Skeletal muscle satellite cell (primary cell): ENCODE results near the gene FNDC1.
"Not testable (repeated sequence)": the region's sequence is repeated elsewhere in the genome, so short reads cannot be mapped to it uniquely, and the experiment has no call there.

ENCODE experiments used
- H3K27me3 ChIP-seq: 2 replicates; pipeline ENCODE4 v1.7.0; 2013; ENCODE audit warnings: low read length; ENCODE audit not compliant: control insufficient read depth, insufficient read depth
- H3K36me3 ChIP-seq: 2 replicates; pipeline ENCODE4 v1.7.0; 2013; ENCODE audit warnings: mild to moderate bottlenecking, control low read depth, low read length; ENCODE audit not compliant: insufficient read depth
- H3K4me1 ChIP-seq: 2 replicates; pipeline ENCODE4 v1.7.0; 2013; ENCODE audit warnings: low read length; ENCODE audit not compliant: control insufficient read depth, insufficient read depth
- H3K4me2 ChIP-seq: 2 replicates; pipeline ENCODE4 v1.7.0; 2013; ENCODE audit warnings: mild to moderate bottlenecking, low read length
- H3K4me3 ChIP-seq: 2 replicates; pipeline ENCODE4 v1.7.0; 2013; ENCODE audit warnings: low read length
- H3K9ac ChIP-seq: 2 replicates; pipeline ENCODE4 v1.7.0; 2013; ENCODE audit warnings: mild to moderate bottlenecking, low read depth, low read length, moderate library complexity
- H3K9me3 ChIP-seq: replicated peaks from 2 replicates; pipeline ENCODE4 v1.7.0; 2013; ENCODE audit warnings: mild to moderate bottlenecking, control low read depth, low read length

Gene FNDC1

GRCh38 chr6:159261995-159262394, 92.8 kb downstream of the FNDC1 start:
- no peaks in the 10 kb centered on the region for H3K4me1 ChIP-seq
- no peaks in the 10 kb centered on the region for H3K36me3 ChIP-seq
- no peaks in the 10 kb centered on the region for H3K9me3 ChIP-seq
- H3K4me3 ChIP-seq = no peak overlapping the region
- no peak overlapping the region for H3K9ac ChIP-seq
- no peak overlapping the region for H3K4me2 ChIP-seq
- H3K27me3 ChIP-seq = no peaks in the 10 kb centered on the region

DNA sequence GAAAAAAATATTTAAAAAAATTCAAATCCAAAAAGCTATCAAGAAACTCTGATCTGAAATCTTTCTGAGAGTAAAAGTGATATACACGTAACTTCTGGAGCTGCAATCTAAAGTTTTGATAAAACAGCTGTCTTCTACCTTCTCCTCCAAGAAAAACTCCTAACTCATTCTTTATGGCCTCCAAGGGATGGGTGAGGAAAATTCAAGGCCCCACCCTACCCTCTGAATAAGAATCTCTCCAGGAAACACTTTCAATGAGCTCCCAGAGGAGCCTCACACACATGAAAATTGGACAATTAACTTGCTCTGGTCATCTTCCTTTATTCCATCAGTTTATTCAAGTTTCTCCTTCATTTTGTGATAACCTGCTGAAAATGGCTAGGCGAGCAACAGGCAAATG, 93.4 kb downstream of the FNDC1 start:
- Histone ChIP-seq H3K9me3 (no peaks in the 10 kb centered on the region), H3K4me3 (no peak overlapping the region), H3K4me1 (no peaks in the 10 kb centered on the region), H3K9ac (no peak overlapping the region), H3K4me2 (no peak overlapping the region), H3K27me3 (no peaks in the 10 kb centered on the region), H3K36me3 (no peaks in the 10 kb centered on the region)

- Histone ChIP-seq H3K9me3 (no peaks in the 10 kb centered on the region), H3K36me3 (no peaks in the 10 kb centered on the region), H3K9ac (no peak overlapping the region), H3K4me1 (no peaks in the 10 kb centered on the region), H3K27me3 (no peaks in the 10 kb centered on the region), H3K4me2 (no peak overlapping the region), H3K4me3 (no peak overlapping the region)
These were observed 98.0 kb downstream of the FNDC1 start for GRCh38 chr6:159267165-159267564.

DNA sequence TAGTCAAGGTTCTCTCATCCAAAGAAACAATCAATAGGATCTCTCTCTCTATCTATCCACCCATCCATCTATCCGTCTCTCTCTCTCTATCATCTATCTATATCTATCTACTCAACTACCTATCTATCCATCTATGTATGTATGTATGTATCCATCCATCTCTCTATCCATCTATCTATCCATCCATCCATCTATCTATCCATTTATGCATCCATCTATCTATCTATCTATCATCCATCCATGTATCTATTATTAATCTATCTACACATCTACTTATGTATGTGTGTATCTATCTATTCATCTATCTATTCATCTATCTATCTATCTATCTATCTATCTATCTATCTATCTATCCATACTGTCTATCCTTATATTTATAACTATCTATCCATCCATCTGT, 99.3 kb downstream of the FNDC1 start:
- H3K4me3 ChIP-seq = no peak overlapping the region
- no peaks in the 10 kb centered on the region for H3K4me1 ChIP-seq
- no peaks in the 10 kb centered on the region for H3K36me3 ChIP-seq
- H3K27me3 ChIP-seq = no peaks in the 10 kb centered on the region
- no peak overlapping the region for H3K4me2 ChIP-seq
- H3K9me3 ChIP-seq = no peaks in the 10 kb centered on the region
- H3K9ac ChIP-seq = no peak overlapping the region

- no peaks in the 10 kb centered on the region for H3K27me3 ChIP-seq
- H3K4me3 ChIP-seq = no peak overlapping the region
- H3K9ac ChIP-seq = no peak overlapping the region
- no peak overlapping the region for H3K4me2 ChIP-seq
- H3K9me3 ChIP-seq = no peaks in the 10 kb centered on the region
- H3K4me1 ChIP-seq = no peaks in the 10 kb centered on the region
- H3K36me3 ChIP-seq = no peaks in the 10 kb centered on the region
These were observed 102.1 kb downstream of the FNDC1 start for GRCh38 chr6:159271257-159271656.

GRCh38 chr6:159278626-159279025, 109.4 kb downstream of the FNDC1 start:
- no peaks in the 10 kb centered on the region for H3K9me3 ChIP-seq
- H3K27me3 ChIP-seq = no peaks in the 10 kb centered on the region
- H3K9ac ChIP-seq = no peak overlapping the region
- no peaks in the 10 kb centered on the region for H3K36me3 ChIP-seq
- H3K4me2 ChIP-seq = no peak overlapping the region
- no peaks in the 10 kb centered on the region for H3K4me1 ChIP-seq
- no peak overlapping the region for H3K4me3 ChIP-seq

- no peak overlapping the region for H3K9ac ChIP-seq
- no peaks in the 10 kb centered on the region for H3K4me1 ChIP-seq
These were observed 110.6 kb downstream of the FNDC1 start for GRCh38 chr6:159279790-159280277.

GRCh38 chr6:159282421-159282820, 113.2 kb downstream of the FNDC1 start:
- Histone ChIP-seq H3K4me3 (no peak overlapping the region), H3K4me1 (no peaks in the 10 kb centered on the region), H3K27me3 (no peaks in the 10 kb centered on the region), H3K9me3 (no peaks in the 10 kb centered on the region), H3K36me3 (no peaks in the 10 kb centered on the region), H3K4me2 (no peak overlapping the region), H3K9ac (no peak overlapping the region)

More at GRCh38 chr6:159279790-159280277, 110.6 kb downstream of the FNDC1 start:
- Histone ChIP-seq H3K4me3 (no peak overlapping the region), H3K27me3 (no peaks in the 10 kb centered on the region), H3K36me3 (no peaks in the 10 kb centered on the region), H3K9me3 (no peaks in the 10 kb centered on the region), H3K4me2 (no peak overlapping the region)

GRCh38 chr6:159284661-159285060, 115.5 kb downstream of the FNDC1 start:
- not testable (repeated sequence) for H3K9ac ChIP-seq, H3K4me1 ChIP-seq, H3K4me3 ChIP-seq, H3K9me3 ChIP-seq, H3K27me3 ChIP-seq, H3K4me2 ChIP-seq, H3K36me3 ChIP-seq

DNA sequence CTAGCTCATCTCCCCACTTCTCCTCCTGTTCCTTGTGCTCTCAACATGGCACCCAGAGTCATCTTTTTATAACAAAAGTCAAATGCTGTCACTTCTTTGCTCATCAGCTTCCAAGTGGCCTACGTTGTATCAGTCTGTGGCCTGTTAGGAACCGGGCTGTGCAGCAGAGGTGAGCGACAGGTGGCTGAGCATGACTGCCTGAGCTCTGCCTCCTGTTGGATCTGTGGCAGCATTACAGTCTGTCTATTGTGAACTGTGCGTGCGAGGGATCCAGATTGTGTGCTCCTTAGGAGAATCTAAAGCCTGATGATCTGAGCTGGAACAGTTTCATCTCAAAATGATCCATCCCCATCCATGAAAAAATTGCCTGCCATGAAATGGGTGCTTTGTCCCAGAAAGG, 129.6 kb downstream of the FNDC1 start:
- Histone ChIP-seq H3K4me1 (no peaks in the 10 kb centered on the region), H3K9ac (no peak overlapping the region), H3K36me3 (no peaks in the 10 kb centered on the region), H3K4me3 (no peak overlapping the region), H3K27me3 (peaks cover 3% of the 10 kb centered on the region), H3K9me3 (no peaks in the 10 kb centered on the region), H3K4me2 (no peak overlapping the region)

GRCh38 chr6:159299566-159299965, 130.4 kb downstream of the FNDC1 start:
- H3K4me1 ChIP-seq = no peaks in the 10 kb centered on the region
- H3K36me3 ChIP-seq = no peaks in the 10 kb centered on the region
- H3K27me3 ChIP-seq = peaks cover 3% of the 10 kb centered on the region
- no peak overlapping the region for H3K4me2 ChIP-seq
- H3K9me3 ChIP-seq = no peaks in the 10 kb centered on the region
- H3K9ac ChIP-seq = no peak overlapping the region
- no peak overlapping the region for H3K4me3 ChIP-seq

GRCh38 chr6:159301277-159301676, 132.1 kb downstream of the FNDC1 start:
- Histone ChIP-seq H3K36me3 (no peaks in the 10 kb centered on the region), H3K4me1 (no peaks in the 10 kb centered on the region), H3K9me3 (no peaks in the 10 kb centered on the region), H3K4me2 (no peak overlapping the region), H3K27me3 (peaks cover 3% of the 10 kb centered on the region), H3K4me3 (no peak overlapping the region), H3K9ac (no peak overlapping the region)
